H1 (cell line): ENCODE measurements around the gene DAB2IP. TPM values are rescaled to one million over a fixed set of nuclear protein-coding genes. Genes with fewer than 3 reads are reported as not detected.
A peak's percentile ranks its signal among the peaks of the same experiment; 100 is the strongest.

Experiments used
- CTCF ChIA-PET: fragments of 300-600 bp; sonication (Branson Sonifier 250); formaldehyde crosslinking; loops from one replicate; lab custom pipeline; 2021; ENCODE audit not compliant: partially characterized antibody; lab: Charles Lee
- POLR2A ChIA-PET: fragments of 300-600 bp; sonication (Branson Sonifier 250); formaldehyde crosslinking; loops from one replicate; lab custom pipeline; 2021; ENCODE audit warnings: inconsistent platforms; ENCODE audit not compliant: partially characterized antibody; lab: Charles Lee
- DNase-seq, 2 experiments: peaks; one replicate each; pipeline versions ENCODE4 v3.0.0 to v3.0.0-alpha.2; 2010 to 2022; ENCODE audit warnings: low spot score in 2 of 2, low read depth in 1 of 2, mixed read lengths in 1 of 2
- FAIRE-seq: peaks from 2 replicates; lab custom pipeline; 2011; peaks lifted over from hg19 to GRCh38; lab: Jason Lieb, UNC
- H2AFZ ChIP-seq: 2 replicates; pipeline ENCODE4 v1.8.1; 2012; ENCODE audit warnings: low read length, inconsistent platforms
- H2AK5ac ChIP-seq: 2 replicates; pipeline ENCODE4 v1.6.1; 2013; ENCODE audit warnings: low read depth, low read length
- H2BK120ac ChIP-seq: replicated peaks from 2 replicates; pipeline ENCODE3; 2013; ENCODE audit warnings: low read depth, low read length, inconsistent platforms
- H2BK12ac ChIP-seq: 2 replicates; pipeline ENCODE4 v1.6.1; 2013; ENCODE audit warnings: low read depth, low read length
- H2BK15ac ChIP-seq: 2 replicates; pipeline ENCODE4 v1.6.1; 2013; ENCODE audit warnings: low read length
- H2BK20ac ChIP-seq: 2 replicates; pipeline ENCODE4 v1.6.1; 2013; ENCODE audit warnings: low read length
- H2BK5ac ChIP-seq: 2 replicates; pipeline ENCODE4 v1.6.1; 2013; ENCODE audit warnings: low read depth, low read length
- H3K14ac ChIP-seq: 2 replicates; pipeline ENCODE4 v1.6.1; 2013; ENCODE audit warnings: inconsistent platforms; ENCODE audit not compliant: insufficient read length
- H3K18ac ChIP-seq: 2 replicates; pipeline ENCODE4 v1.6.1; 2013; ENCODE audit warnings: low read length; ENCODE audit errors: extremely low read depth
- H3K23ac ChIP-seq: 2 replicates; pipeline ENCODE4 v1.6.1; 2013; ENCODE audit warnings: inconsistent platforms; ENCODE audit not compliant: insufficient read length
- H3K23me2 ChIP-seq: 2 replicates; pipeline ENCODE4 v1.6.1; 2013; ENCODE audit warnings: low read depth, low read length
- H3K27ac ChIP-seq: 2 replicates; pipeline ENCODE4 v1.6.1; 2011; ENCODE audit warnings: low read depth, low read length, inconsistent platforms
- H3K27me3 ChIP-seq, 4 experiments: replicated peaks in 1 of 4; 1 replicate in 1 of 4; 2 replicates in 3 of 4; pipeline versions ENCODE4 v1.6.1 to v1.8.1; 2011 to 2013; ENCODE audit warnings: low read length in 3 of 4, mild to moderate bottlenecking in 3 of 4, inconsistent platforms in 2 of 4, mixed read lengths in 2 of 4, moderate library complexity in 1 of 4; ENCODE audit not compliant: control insufficient read depth in 3 of 4, insufficient read depth in 3 of 4; ENCODE audit errors: extremely low read depth in 1 of 4
- H3K36me3 ChIP-seq, 4 experiments: 2 replicates each; pipeline versions ENCODE4 v1.6.1 to v1.8.1; 2011 to 2013; ENCODE audit warnings: mild to moderate bottlenecking in 4 of 4, low read length in 3 of 4, moderate library complexity in 2 of 4, control low read depth in 1 of 4, inconsistent platforms in 1 of 4; ENCODE audit not compliant: insufficient read depth in 4 of 4, control insufficient read depth in 2 of 4
- H3K4ac ChIP-seq: replicated peaks from 2 replicates; pipeline ENCODE3; 2013; ENCODE audit warnings: low read length, low read depth, mixed read lengths, inconsistent platforms; ENCODE audit not compliant: insufficient read length
- H3K4me1 ChIP-seq, 4 experiments: replicated peaks in 1 of 4; 1 replicate in 1 of 4; 2 replicates in 3 of 4; pipeline versions ENCODE4 v1.6.1 to v1.8.1; 2011 to 2013; ENCODE audit warnings: low read length in 3 of 4, inconsistent platforms in 2 of 4, mixed read lengths in 1 of 4; ENCODE audit not compliant: insufficient read depth in 4 of 4, control insufficient read depth in 3 of 4
- H3K4me2 ChIP-seq, 2 experiments: 2 replicates each; pipeline versions ENCODE4 v1.6.1 to v1.8.1; 2011 to 2013; ENCODE audit warnings: low read depth in 2 of 2, low read length in 2 of 2, control low read depth in 1 of 2, inconsistent platforms in 1 of 2, mild to moderate bottlenecking in 1 of 2; ENCODE audit not compliant: insufficient read depth in 1 of 2
- H3K4me3 ChIP-seq, 4 experiments: fragments of 200-600, 300-600 bp in 1 of 4; sonication (generic), shearing (Covaris generic), sonication (Bioruptor Twin) in 1 of 4; 2 replicates each; pipeline versions ENCODE4 v1.5.1 to v1.8.1; 2011 to 2016; ENCODE audit warnings: low read length in 4 of 4, low read depth in 3 of 4, control low read depth in 2 of 4, inconsistent platforms in 2 of 4, mild to moderate bottlenecking in 2 of 4, mixed read lengths in 1 of 4, moderate library complexity in 1 of 4; ENCODE audit not compliant: insufficient read depth in 2 of 4; ENCODE audit errors: extremely low read depth in 1 of 4
- H3K56ac ChIP-seq: replicated peaks from 2 replicates; pipeline ENCODE3; 2013; ENCODE audit warnings: low read depth, mild to moderate bottlenecking, mixed read lengths, low read length, inconsistent platforms; ENCODE audit not compliant: insufficient read length
- H3K79me1 ChIP-seq: 2 replicates; pipeline ENCODE4 v1.6.1; 2013; ENCODE audit warnings: low read depth, low read length, control low read depth
- H3K79me2 ChIP-seq, 2 experiments: 2 replicates each; pipeline versions ENCODE4 v1.6.1 to v1.8.1; 2012 to 2013; ENCODE audit warnings: low read length in 2 of 2, mild to moderate bottlenecking in 2 of 2, inconsistent platforms in 1 of 2; ENCODE audit not compliant: insufficient read depth in 2 of 2, control insufficient read depth in 1 of 2
- H3K9ac ChIP-seq, 4 experiments: replicated peaks in 1 of 4; 1 replicate in 1 of 4; 2 replicates in 3 of 4; pipeline versions ENCODE4 v1.6.1 to v1.8.1; 2011 to 2013; ENCODE audit warnings: low read depth in 3 of 4, low read length in 3 of 4, control low read depth in 2 of 4, mild to moderate bottlenecking in 2 of 4, moderate library complexity in 2 of 4, inconsistent platforms in 1 of 4; ENCODE audit errors: extremely low read depth in 1 of 4
- H3K9me3 ChIP-seq, 2 experiments: 2 replicates each; pipeline versions ENCODE4 v1.6.1 to v1.8.1; 2012 to 2013; ENCODE audit warnings: mild to moderate bottlenecking in 2 of 2, moderate library complexity in 2 of 2, control low read depth in 1 of 2, inconsistent platforms in 1 of 2, low read depth in 1 of 2, low read length in 1 of 2, mixed read lengths in 1 of 2; ENCODE audit not compliant: insufficient read depth in 2 of 2
- H4K20me1 ChIP-seq, 2 experiments: replicated peaks in 1 of 2; 2 replicates each; pipeline versions ENCODE3 to v1.8.1; 2011 to 2013; ENCODE audit warnings: inconsistent platforms in 2 of 2, low read length in 2 of 2, mild to moderate bottlenecking in 1 of 2; ENCODE audit not compliant: insufficient read depth in 2 of 2, control insufficient read depth in 1 of 2
- H4K5ac ChIP-seq: 2 replicates; pipeline ENCODE4 v1.6.1; 2013; ENCODE audit warnings: low read length, low read depth, mixed read lengths, inconsistent platforms; ENCODE audit not compliant: insufficient read length
- H4K8ac ChIP-seq: 2 replicates; pipeline ENCODE4 v1.8.0; 2013; ENCODE audit warnings: mild to moderate bottlenecking, moderate library complexity, low read length, inconsistent platforms; ENCODE audit not compliant: insufficient read depth; ENCODE audit errors: extremely low read depth
- H4K91ac ChIP-seq: replicated peaks from 2 replicates; pipeline ENCODE3; 2013; ENCODE audit warnings: low read length, mixed read lengths, inconsistent platforms; ENCODE audit not compliant: insufficient read length
- CTCF ChIP-seq, 3 experiments: IDR thresholded peaks; 1 replicate in 2 of 3; 2 replicates in 1 of 3; pipeline versions ENCODE4 v1.5.1 to v1.6.1; 2011; ENCODE audit warnings: low read length in 3 of 3, mild to moderate bottlenecking in 3 of 3, inconsistent platforms in 2 of 3, low read depth in 1 of 3, moderate library complexity in 1 of 3; ENCODE audit not compliant: insufficient read depth in 1 of 3; ENCODE audit errors: control extremely low read depth in 1 of 3
- HDAC2 ChIP-seq, 2 experiments: fragments of 300-600 bp in 1 of 2; sonication (generic) in 1 of 2; IDR thresholded peaks; 2 replicates each; pipeline ENCODE4 v1.6.1; 2011 to 2012; ENCODE audit warnings: low read depth in 2 of 2, low read length in 2 of 2, mild to moderate bottlenecking in 2 of 2, moderate library complexity in 2 of 2, borderline replicate concordance in 1 of 2, inconsistent platforms in 1 of 2
- KDM1A ChIP-seq: fragments of 200-600, 300-600 bp; sonication (generic); IDR thresholded peaks from 2 replicates; pipeline ENCODE4 v1.7.1; 2016; ENCODE audit warnings: mild to moderate bottlenecking, low read length, borderline replicate concordance
- PHF8 ChIP-seq: fragments of 200-600 bp; sonication (generic); conservative IDR thresholded peaks from 2 replicates; pipeline ENCODE4 v1.7.1; 2012; ENCODE audit warnings: low read depth, mild to moderate bottlenecking, inconsistent platforms, low read length, moderate library complexity
- RAD21 ChIP-seq, 2 experiments: IDR thresholded peaks in 1 of 2; conservative IDR thresholded peaks in 1 of 2; 2 replicates each; pipeline ENCODE4 v1.6.1; 2011; ENCODE audit warnings: low read depth in 2 of 2, low read length in 2 of 2, improper control_type of control experiment in 1 of 2, inconsistent platforms in 1 of 2, mild to moderate bottlenecking in 1 of 2, moderate library complexity in 1 of 2
- WGBS, 2 experiments: shearing (Covaris generic) in 1 of 2; methylation state at CpG; one replicate each; pipeline versions ENCODE4 v1.1.6 to v1.1.7; 2013 to 2015; ENCODE audit warnings: low lambda C conversion rate in 2 of 2, mixed read lengths in 2 of 2, inconsistent platforms in 1 of 2, low coverage in 1 of 2, missing lambda C conversion rate in 1 of 2; ENCODE audit not compliant: insufficient replicate concordance in 2 of 2, insufficient coverage in 1 of 2, insufficient read length in 1 of 2; ENCODE audit errors: extremely low coverage in 1 of 2, missing lambda C conversion rate in 1 of 2; 5-methylcytosine and 5-hydroxymethylcytosine counted together
- polyA plus RNA-seq, 7 experiments: library from polyadenylated mRNA; depleted of rRNA in 3 of 7; stranded (reverse) in 5 of 7; unstranded in 2 of 7; fragments of >200 nt in 5 of 7; fragments of 200-250 nt in 2 of 7; gene quantifications; 1 replicate in 5 of 7; 2 replicates in 1 of 7; 4 replicates in 1 of 7; pipeline versions ENCODE4 v1.2.1 to v1.2.3, GENCODE V29; 2011 to 2013; ENCODE audit warnings: missing spikeins in 2 of 7, mixed read lengths in 2 of 7
- total RNA-seq: library from RNA; stranded (reverse); fragmentation: NEBNext Ultra II Directional; extraction: Animal tissue kit (Norgen Biotek cat#: 25700); gene quantifications from 2 replicates; pipeline ENCODE4 v1.2.1, GENCODE V29; 2021

Gene DAB2IP
- total and polyA plus RNA-seq, 2 of the 8 experiments (the other 6 are each of a cell fraction or from before 2014, with no cell fraction given): 19.7 to 39.5 TPM

DNA sequence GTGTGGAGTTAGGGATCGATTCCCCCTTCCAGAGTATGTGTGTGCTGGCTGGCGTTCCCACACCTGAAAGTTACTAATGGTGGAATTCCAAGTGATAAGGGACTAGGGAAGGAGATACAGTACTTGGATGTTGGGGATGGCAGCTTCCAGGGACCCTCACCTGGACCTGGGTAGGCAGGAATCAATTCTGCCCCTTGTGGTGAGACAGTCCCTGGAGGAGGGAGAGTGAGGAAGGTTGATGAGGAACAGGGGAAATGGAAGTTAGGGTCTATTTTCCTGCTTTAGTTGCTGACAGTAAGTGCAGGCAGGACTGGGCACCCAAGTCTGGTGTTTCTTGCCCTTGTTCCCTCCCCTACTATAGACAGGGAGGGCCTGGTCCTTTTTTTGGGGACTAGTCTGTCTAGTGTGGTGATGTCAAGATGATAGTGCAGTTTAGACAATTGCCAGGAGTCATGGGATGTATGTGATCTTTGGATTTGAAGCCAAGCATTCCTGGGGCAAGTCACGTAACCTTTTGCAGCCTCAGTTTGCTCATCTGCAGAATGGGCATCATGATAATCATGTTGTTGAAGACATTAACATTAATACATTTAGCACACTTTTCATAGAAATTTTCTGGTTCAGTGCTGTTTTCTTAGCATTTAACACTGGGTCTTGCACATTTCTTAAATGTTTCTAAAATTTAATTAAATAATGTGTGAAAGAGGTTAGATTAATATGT is 51.7 kb downstream of the DAB2IP start:
- peaks cover 0 to 71% of the 10 kb centered on the region in 2 experiments; a peak in 3 of 4 replicates for H3K79me2 ChIP-seq
- H3K23ac ChIP-seq: no peak overlapping the region
- no peak overlapping the region for H3K9ac ChIP-seq
- H2BK12ac ChIP-seq: no peak overlapping the region
- H2BK5ac ChIP-seq: no peak overlapping the region
- no peak overlapping the region for H3K14ac ChIP-seq
- no peaks in the 10 kb centered on the region for H3K9me3 ChIP-seq
- H2BK15ac ChIP-seq: no peak overlapping the region
- no peak overlapping the region for H2BK120ac ChIP-seq
- no peak for DNase-seq
- no peaks in the 10 kb centered on the region; a peak in 1 of 8 replicates for H3K36me3 ChIP-seq
- no peak overlapping the region for H4K8ac ChIP-seq
- 80% methylated on average over 3 of the region's 3 CpGs; no CpG with 5 or more reads in 1 of the 2 experiments for WGBS, 2 experiments
- TF ChIP-seq PHF8: no peak
- TF ChIP-seq CTCF (IDR thresholded peaks at IDR 0.05; ENCODE audit: control extremely low read depth in 1 of 3, insufficient read depth in 1 of 3, low read depth in 1 of 3, low read length in 3 of 3): peak; percentile 24 to 60 (median 55); a peak in 3 of 4 replicates
- TF ChIP-seq HDAC2 (IDR thresholded peaks at IDR 0.05; ENCODE audit: borderline replicate concordance in 1 of 2, low read depth in 2 of 2, low read length in 2 of 2): 0 out of 4 replicates have a peak, but pooled peaks of 1 of the 2 experiments have one; percentile 27
- TF ChIP-seq RAD21 (IDR thresholded peaks at IDR 0.05 in 1 of 2, conservative IDR thresholded peaks at IDR 0.05 in 1 of 2; ENCODE audit: low read depth in 2 of 2, low read length in 2 of 2): peak in 1 of 2 experiments; percentile 9; a peak in 1 of 4 replicates
- 0 out of 2 replicates have a peak, but pooled peaks have one; percentile 60 for TF ChIP-seq KDM1A
- TF ChIP-seq, all 59 proteins: peak for 4
- Histone ChIP-seq H4K5ac (no peak overlapping the region), H3K18ac (no peak overlapping the region), H3K56ac (no peak overlapping the region), H2AFZ (no peak overlapping the region), H3K27me3 (peaks cover 0 to 5% (median 0%) of the 10 kb centered on the region in 4 experiments; a peak in 3 of 7 replicates), H3K4me1 (peaks cover 11 to 29% (median 20%) of the 10 kb centered on the region in 4 experiments), H3K4me2 (no peak overlapping the region), H2BK20ac (no peak overlapping the region), H4K91ac (no peak overlapping the region), H3K27ac (no peak overlapping the region), H4K20me1 (peaks cover 35 to 36% of the 10 kb centered on the region in 2 experiments), H3K4me3 (no peak overlapping the region), H3K79me1 (peaks cover 34% of the 10 kb centered on the region), H3K23me2 (peaks cover 9% of the 10 kb centered on the region; the same call in 1 of the 2 replicates), H3K4ac (no peak overlapping the region), H2AK5ac (no peak overlapping the region)
- POLR2A ChIA-PET: interaction anchor here (0.8 kb wide), 1 partner anchor 105 kb away, joined by 3 read pairs; no protein-coding TSS in a partner anchor
- no peak for FAIRE-seq
- CTCF ChIA-PET: interaction anchor here (0.6 to 34.8 kb wide), 23 partner anchors 8 to 333 kb away, joined by 3 to 670 read pairs (median 4); no protein-coding TSS in a partner anchor
